A673 (cell line): ENCODE data around the gene SNX10. TPM values are rescaled to one million over a fixed set of nuclear protein-coding genes. Genes with fewer than 3 reads are reported as not detected.

Experiments
- BruUV-seq: library from RNA; stranded (reverse); fragments of 400-500 nt; replicated peaks from 2 replicates; lab custom pipeline; 2021; lab: Mats Ljungman, UMichigan
- CTCF ChIA-PET: fragments of 300-600 bp; sonication (Branson Sonifier 250); formaldehyde crosslinking; loops from one replicate; lab custom pipeline; 2022; ENCODE audit warnings: antibody characterized with exemption; lab: Charles Lee
- POLR2A ChIA-PET: fragments of 300-600 bp; sonication (Branson Sonifier 250); formaldehyde crosslinking; loops from one replicate; lab custom pipeline; 2022; ENCODE audit warnings: antibody characterized with exemption; ENCODE audit not compliant: low non-redundant PET; lab: Charles Lee
- DNase-seq: peaks from one replicate; pipeline ENCODE4 v3.0.0-alpha.2; 2015; ENCODE audit warnings: low spot score
- H3K27ac ChIP-seq: fragments of 200-600 bp; sonication (generic); 2 replicates; pipeline ENCODE4 v1.5.1; 2016; ENCODE audit warnings: mixed run types, low read depth, mild to moderate bottlenecking, mixed read lengths, antibody characterized with exemption, low read length; ENCODE audit not compliant: poor library complexity, severe bottlenecking
- H3K27me3 ChIP-seq: fragments of 200-600 bp; sonication (generic); replicated peaks from 2 replicates; pipeline ENCODE4 v1.6.1; 2017; ENCODE audit warnings: mixed run types, low read depth, mild to moderate bottlenecking, mixed read lengths, antibody characterized with exemption, low read length; ENCODE audit not compliant: insufficient read depth, poor library complexity
- H3K36me3 ChIP-seq: fragments of 200-600 bp; sonication (generic); 2 replicates; pipeline ENCODE4 v1.6.1; 2016; ENCODE audit warnings: mixed run types, mild to moderate bottlenecking, mixed read lengths, antibody characterized with exemption, low read length; ENCODE audit not compliant: insufficient read depth, poor library complexity, severe bottlenecking
- H3K4me1 ChIP-seq: fragments of 200-600 bp; sonication (generic); 2 replicates; pipeline ENCODE4 v1.6.1; 2017; ENCODE audit warnings: mixed run types, mild to moderate bottlenecking, mixed read lengths, antibody characterized with exemption, low read length; ENCODE audit not compliant: insufficient read depth, poor library complexity, severe bottlenecking
- H3K4me3 ChIP-seq: fragments of 200-600 bp; sonication (generic); 2 replicates; pipeline ENCODE4 v1.5.1; 2016; ENCODE audit warnings: low read depth, mixed run types, mild to moderate bottlenecking, mixed read lengths, low read length; ENCODE audit not compliant: poor library complexity, severe bottlenecking
- H3K9me3 ChIP-seq: fragments of 200-600 bp; sonication (generic); 2 replicates; pipeline ENCODE4 v1.6.1; 2016; ENCODE audit warnings: mixed run types, low read depth, mild to moderate bottlenecking, mixed read lengths, antibody characterized with exemption, low read length; ENCODE audit not compliant: poor library complexity, severe bottlenecking
- CTCF ChIP-seq: fragments of 300-800, 200-600 bp; sonication (generic); conservative IDR thresholded peaks from 2 replicates; pipeline ENCODE4 v1.5.1; 2017; ENCODE audit warnings: low read depth, mild to moderate bottlenecking, antibody characterized with exemption, low read length, moderate library complexity, mixed read lengths
- EZH2 ChIP-seq: fragments of 200-600 bp; sonication (generic); IDR thresholded peaks from 2 replicates; pipeline ENCODE4 v1.6.1; 2017; ENCODE audit warnings: borderline replicate concordance, low read depth, mild to moderate bottlenecking, mixed read lengths, antibody characterized with exemption, low read length; ENCODE audit not compliant: poor library complexity, severe bottlenecking
- intact Hi-C: fragments of 100-400 bp; cut with micrococcal nuclease; formaldehyde crosslinking; loops from one replicate; pipeline ENCODE4 v1.10.0; 2022; ENCODE audit not compliant: unreplicated experiment
- total RNA-seq: library from RNA; stranded (reverse); gene quantifications from 2 replicates; pipeline ENCODE4 v1.2.3, GENCODE V29; 2021

SNX10 gene
- total RNA-seq, 1 experiment from 2014 or later = 1.1 TPM

DNA sequence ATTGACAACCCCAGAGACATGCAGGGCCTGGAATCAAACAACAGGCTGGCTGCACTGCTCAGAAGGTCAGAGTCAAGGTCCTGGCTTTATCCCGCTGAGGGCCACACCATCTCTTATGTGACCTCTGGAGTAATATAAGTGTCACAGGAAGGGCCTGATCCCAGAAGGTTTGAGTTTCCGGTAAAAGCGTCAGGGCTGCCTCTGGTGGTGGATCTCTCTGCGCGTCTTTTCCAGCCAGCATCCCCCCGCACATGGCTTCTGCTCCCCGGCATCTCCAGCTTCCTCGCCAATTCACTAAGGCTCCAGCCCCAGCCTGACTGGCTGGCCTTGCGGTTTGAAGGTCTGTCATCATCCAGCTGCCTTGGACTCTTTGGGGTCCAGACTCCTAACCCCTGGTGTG lies 54.2 kb downstream of the SNX10 start:
- POLR2A ChIA-PET = no interaction called here
- Histone ChIP-seq H3K27ac (no peak overlapping the region), H3K27me3 (no peaks in the 10 kb centered on the region), H3K4me1 (peaks cover 15% of the 10 kb centered on the region), H3K4me3 (no peak overlapping the region), H3K36me3 (no peaks in the 10 kb centered on the region), H3K9me3 (no peaks in the 10 kb centered on the region)
- no peak for DNase-seq
- CTCF ChIA-PET = no interaction called here
- no peak for TF ChIP-seq EZH2
- no TSS peak for BruUV-seq
- intact Hi-C loops = no loop called here

- ChIA-PET POLR2A (no interaction called here), CTCF (no interaction called here)
- no peaks in the 10 kb centered on the region for H3K9me3 ChIP-seq
- peaks cover 15% of the 10 kb centered on the region for H3K4me1 ChIP-seq
- H3K27ac ChIP-seq = no peak overlapping the region
- BruUV-seq = no TSS peak
- no peak for TF ChIP-seq CTCF
- TF ChIP-seq EZH2 = no peak
- no peak for DNase-seq
- intact Hi-C loops = no loop called here
- H3K36me3 ChIP-seq = no peaks in the 10 kb centered on the region
- no peaks in the 10 kb centered on the region for H3K27me3 ChIP-seq
- H3K4me3 ChIP-seq = no peak overlapping the region
These were observed 55.0 kb downstream of the SNX10 start for GRCh38 chr7:26346611-26347203.

DNA sequence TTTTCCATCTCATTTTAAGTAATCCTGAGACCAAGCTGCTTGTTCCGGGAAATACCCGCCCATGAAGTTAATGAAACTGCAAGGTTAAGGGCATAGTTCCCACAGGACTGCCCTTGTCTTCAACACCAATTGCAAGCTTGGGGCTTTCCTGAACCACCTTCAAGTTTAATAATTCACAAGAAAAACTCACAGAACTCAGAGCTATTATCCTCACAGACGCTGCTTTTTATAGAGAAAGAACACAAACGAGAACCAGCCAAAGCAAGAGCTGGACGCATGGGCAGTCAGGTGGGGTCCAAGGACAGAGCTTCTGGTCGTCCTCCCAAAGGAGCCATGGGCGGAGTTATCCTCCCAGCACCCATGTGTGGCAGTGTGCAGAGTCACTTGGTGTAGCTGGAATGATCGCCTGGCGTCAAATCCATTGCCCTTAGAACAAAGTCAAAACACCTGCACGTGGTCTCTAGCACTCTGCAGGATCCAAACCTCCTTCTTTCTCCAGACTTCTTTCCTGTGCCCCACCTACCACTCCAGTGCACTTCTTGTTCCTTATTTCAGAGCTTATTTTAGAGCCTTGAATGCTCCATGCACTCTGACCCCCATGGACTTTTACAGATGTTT lies 56.7 kb downstream of the SNX10 start:
- no peaks in the 10 kb centered on the region for H3K36me3 ChIP-seq
- TF ChIP-seq EZH2 (no peak), CTCF (no peak)
- DNase-seq = no peak
- H3K4me1 ChIP-seq = peaks cover 15% of the 10 kb centered on the region
- no peaks in the 10 kb centered on the region for H3K9me3 ChIP-seq
- intact Hi-C loops = no loop called here
- H3K27ac ChIP-seq = no peak overlapping the region
- ChIA-PET CTCF (interaction anchor here (0.7 kb wide), 1 partner anchor 561 kb away, joined by 3 read pairs; no protein-coding TSS in a partner anchor), POLR2A (no interaction called here)
- BruUV-seq = no TSS peak
- H3K27me3 ChIP-seq = no peaks in the 10 kb centered on the region
- no peak overlapping the region for H3K4me3 ChIP-seq
